HG03039 (cell line): Measurements from ENCODE around the gene SCCPDH.
"Not testable (repeated sequence)": the region's sequence is repeated elsewhere in the genome, so short reads cannot be mapped to it uniquely, and the experiment has no call there.

Experiments
- ATAC-seq: cut with Tn5 transposase; IDR thresholded peaks from one replicate; pipeline ENCODE4 v1.9.1; 2021; ENCODE audit warnings: mild to moderate bottlenecking, moderate library complexity; ENCODE audit not compliant: unreplicated experiment

Gene SCCPDH

DNA sequence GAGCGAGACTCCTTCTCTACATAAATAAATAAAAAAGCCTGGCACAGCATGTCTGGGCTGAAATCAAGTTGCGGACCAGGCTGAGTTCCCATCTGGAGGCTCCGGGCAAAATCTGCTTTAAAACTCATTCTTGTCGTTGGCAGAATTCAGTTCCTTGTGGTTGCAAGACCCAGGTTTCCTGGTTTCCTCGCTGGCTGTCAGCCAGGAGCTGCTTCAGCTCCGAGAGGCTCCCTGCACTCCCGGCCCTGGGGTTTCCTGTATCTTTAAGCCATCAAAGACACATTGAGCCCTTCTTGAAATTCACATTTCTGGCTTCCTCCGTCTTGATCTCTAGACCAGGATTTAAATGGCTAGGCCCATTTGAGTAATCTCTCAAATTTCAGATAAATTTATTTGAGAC, 20.6 kb upstream of the SCCPDH start:
- ATAC-seq, result no peak

DNA sequence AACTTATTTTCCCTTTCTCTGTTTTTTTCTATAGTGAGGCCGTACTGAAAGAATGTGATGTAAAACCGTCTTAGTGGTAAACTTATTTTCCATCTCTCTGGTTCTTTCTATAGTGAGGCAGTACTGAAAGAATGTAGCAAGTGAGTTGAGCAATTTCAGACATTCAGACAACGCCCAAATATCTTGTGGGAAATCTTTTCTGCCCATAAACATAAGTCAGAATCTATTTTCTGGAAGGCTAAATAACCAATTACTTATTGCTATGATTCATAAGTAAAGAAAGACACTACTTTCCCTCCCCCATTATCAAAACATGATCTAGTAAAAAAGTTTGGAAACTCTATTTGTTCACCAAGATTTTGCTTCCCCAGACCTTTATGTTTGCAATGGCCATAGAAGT, 18.8 kb upstream of the SCCPDH start:
- no peak for ATAC-seq

DNA sequence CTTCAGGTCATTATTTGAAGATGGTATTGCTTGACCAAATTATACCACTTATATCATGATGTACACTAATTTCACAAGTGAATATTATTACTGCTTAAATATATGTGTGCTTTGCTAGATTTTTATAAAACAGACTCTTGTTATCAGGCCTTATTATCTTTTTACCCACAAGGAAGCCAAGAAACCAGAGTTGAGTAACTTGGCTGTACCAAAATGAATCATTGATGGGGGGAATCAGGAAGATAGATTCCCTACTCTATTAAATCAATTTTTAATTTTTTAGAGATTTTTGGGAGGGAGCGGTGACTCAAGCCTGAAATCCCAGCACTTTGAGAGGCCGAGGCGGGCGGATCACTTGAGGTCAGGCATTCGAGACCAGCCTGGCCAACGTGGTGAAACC, 16.0 kb upstream of the SCCPDH start:
- no peak for ATAC-seq

DNA sequence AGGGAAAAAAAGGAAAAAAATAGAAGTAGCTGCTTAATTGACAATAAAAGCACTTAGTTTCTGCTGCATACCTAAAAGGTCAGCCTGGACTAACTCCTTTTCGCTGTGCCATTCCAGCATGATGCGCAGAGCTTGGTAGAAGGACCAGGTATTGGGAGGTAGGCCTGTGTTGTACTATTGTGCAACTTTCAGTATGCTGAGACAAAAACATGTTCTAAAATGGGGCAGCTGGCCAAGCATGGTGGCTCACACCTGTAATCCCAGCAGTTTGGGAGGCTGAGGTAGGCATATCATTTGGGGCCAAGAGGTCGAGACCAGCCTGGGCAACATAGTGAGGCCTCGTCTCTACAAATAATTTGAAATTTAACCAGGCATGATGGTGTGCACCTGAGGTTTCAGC, 15.0 kb upstream of the SCCPDH start:
- ATAC-seq, result no peak

DNA sequence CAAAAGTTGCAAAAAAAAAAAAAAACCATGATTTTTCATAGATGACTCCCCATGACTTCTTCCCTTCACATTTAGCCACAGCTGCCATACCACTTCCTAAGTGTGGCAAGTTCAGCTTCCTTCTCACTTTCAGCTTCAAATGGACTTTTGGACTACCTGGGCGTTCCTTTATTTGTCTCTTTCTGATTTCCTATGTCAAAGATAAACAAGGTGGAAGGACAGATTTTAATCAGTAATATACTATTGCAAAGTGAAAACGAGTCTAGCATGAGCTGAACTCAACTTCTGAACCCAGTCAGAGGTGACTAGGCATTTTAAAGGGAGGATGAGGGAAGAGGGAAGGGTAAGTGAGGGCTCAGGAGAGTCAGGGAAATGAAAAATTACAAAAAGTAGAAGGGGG, 14.4 kb upstream of the SCCPDH start:
- no peak for ATAC-seq

DNA sequence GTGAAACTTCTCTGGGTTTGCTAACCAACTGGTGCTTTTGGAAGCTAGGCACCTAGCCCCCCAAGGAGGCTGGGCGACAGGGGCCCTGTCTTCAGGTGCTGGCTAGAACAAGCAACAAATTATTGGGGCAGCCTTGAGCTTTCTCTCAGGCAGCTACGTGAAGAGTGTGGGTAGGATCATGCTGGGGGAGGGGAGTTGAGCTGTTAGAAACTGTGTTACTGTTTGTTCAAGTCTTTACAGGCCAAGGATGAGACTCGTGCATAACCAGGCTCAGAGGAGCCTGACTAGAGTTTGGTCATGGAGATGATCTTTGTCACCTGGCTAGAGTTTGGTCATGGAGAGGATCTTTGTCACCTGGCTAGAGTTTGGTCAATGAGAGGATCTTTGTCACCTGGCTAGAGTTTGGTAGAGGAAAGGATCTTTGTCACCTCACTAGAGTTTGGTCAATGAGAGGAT, 12.6 kb upstream of the SCCPDH start:
- ATAC-seq, result no peak

DNA sequence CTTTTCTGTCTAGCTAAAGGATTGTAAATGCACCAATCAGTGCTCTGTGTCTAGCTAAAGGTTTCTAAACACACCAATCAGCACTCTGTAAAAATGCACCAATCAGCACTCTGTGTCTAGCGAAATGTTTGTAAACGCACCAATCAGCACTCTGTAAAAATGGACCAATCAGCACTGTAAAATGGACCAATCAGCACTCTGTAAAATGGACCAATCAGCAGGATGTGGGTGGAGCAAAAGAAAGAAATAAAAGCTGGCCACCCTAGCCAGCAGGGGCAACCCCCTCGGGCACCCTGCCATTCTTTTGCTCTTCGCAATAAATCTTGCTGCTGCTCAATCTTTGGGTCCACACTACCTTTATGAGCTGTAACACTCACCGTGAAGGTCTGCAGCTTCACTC, 11.8 kb upstream of the SCCPDH start:
- ATAC-seq, result not testable (repeated sequence)

DNA sequence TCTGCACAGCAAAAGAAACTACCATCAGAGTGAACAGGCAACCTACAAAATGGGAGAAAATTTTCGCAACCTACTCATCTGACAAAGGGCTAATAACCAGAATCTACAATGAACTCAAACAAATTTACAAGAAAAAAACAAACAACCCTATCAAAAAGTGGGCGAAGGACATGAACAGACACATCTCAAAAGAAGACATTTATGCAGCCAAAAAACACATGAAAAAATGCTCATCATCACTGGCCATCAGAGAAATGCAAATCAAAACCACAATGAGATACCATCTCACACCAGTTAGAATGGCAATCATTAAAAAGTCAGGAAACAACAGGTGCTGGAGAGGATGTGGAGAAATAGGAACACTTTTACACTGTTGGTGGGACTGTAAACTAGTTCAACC, 4.8 kb upstream of the SCCPDH start:
- not testable (repeated sequence) for ATAC-seq

DNA sequence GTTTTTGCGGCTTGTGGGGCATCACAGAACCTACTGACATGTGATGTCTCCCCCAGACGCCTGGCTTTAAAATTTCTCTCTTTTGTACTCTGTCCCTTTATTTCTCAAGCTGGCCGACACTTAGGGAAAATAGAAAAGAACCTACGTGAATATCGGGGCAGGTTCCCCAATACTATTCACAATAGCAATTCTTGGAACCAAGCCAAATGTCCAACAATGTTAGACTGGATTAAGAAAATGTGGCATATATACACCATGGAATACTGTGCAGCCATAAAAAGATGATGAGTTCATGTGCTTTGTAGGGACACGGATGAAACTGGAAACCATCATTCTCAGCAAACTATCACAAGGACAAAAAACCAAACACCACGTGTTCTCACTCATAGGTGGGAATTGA, 3.4 kb upstream of the SCCPDH start:
- ATAC-seq, result not testable (repeated sequence)

DNA sequence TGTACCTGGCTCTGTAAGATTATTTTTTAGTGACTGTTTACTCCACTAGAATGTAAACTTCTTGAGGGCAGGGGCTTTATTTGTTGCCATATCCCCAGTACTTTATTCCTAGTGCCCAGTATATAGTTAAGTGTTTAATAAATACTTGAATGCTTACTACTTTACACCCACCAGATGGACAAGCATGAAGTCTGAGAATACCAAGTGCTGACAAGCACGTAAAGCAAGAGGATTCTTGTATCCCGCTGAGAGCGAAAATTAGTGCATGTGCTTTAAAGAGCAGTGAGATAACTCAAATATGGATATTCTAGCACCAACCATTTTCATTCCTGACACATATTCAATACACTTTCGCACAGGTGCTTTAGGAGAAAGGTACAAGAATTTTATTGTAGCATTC, 1.5 kb upstream of the SCCPDH start:
- no peak for ATAC-seq

DNA sequence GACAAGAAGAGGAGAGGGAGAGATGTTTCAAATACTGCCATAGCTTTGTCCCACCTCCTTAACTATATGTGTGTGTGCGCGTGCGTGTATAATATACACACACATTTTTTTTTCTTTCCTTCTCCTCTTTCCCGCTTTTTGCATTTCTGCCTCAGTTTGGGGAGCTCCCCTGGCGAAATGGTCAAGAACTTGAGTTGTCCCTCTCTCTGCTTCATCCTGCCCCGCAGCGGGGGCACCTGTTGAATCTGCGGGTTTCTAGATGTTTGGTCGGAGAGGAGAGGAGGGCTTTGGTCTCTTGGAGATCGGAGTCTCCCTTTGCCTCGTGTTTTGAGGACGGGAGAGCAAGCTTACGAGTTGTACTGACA, 504 bp downstream of the SCCPDH start:
- no peak for ATAC-seq

DNA sequence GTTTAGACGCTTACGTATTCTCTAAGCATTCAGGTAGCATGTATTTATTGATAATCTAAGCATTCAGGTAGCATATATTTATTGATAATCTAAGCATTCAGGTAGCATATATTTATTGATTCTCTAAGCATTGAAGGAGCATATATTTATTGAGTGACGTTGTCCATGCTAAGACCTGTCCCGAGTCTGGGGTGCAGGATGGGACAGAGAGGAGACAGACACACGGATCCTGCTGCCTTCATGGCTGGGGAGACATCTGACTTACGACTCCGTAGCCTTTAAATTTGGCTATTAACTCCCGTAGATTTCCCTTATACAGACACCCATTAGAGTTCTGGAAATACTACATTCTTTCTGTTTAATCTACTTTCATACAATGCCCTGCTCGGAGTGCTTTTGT, 982 bp downstream of the SCCPDH start:
- no peak for ATAC-seq

DNA sequence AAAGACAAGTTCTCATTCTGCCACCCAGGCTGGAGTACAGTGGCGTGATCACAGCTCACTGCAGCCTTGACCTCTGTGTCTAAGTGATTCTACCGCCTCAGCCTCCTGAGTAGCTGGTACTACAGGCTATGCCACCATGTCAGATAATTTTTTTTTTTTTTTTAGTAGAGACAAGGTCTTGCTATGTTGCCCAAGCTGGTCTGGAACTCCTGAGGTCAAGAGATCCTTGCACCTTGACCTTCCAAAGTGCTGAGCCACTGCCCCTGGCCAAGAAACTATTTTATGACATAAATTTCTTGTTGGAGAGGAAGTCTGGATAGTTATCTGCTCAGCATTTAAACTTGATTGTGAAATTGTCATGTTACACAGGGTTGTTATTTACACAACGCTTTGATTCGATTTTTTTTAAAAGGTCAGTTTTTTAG, 2.1 kb downstream of the SCCPDH start:
- ATAC-seq, result no peak

DNA sequence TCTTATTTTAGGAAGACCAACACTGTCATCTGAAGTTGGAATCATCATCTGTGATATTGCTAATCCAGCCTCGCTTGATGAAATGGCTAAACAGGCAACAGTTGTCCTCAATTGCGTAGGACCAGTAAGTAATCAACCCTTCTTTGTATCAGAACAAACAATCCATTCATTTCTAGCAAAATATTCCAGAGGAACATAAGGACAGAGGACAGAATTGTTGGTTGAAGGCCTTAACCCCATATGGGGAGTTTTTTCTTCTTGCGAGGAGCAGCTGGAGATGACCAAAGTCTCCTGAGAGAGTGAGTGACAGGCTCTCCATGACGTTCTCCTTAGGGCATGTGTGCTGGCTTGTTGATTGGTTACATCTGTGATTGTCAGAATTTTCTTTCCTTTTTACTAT, 2.7 kb downstream of the SCCPDH start:
- ATAC-seq, result no peak

DNA sequence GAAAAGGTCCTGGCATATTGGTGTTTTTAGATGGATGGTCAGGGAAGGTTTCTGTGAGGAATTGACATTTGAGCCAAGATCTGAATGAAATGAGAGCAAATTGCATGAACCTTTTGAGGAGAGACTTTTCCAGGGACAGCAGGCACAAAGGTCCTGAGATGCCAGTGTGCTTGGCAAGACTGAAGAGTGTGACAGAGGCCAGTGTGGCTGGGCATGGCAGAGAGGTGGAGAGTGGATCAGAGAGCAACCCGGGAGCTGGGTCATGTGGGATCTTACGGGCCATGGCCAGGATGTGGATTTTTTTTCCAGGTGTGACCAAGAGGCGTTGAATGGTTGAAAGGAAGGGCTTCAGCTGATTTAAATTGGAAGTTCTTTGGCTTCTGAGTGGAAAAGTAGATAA, 3.4 kb downstream of the SCCPDH start:
- no peak for ATAC-seq

DNA sequence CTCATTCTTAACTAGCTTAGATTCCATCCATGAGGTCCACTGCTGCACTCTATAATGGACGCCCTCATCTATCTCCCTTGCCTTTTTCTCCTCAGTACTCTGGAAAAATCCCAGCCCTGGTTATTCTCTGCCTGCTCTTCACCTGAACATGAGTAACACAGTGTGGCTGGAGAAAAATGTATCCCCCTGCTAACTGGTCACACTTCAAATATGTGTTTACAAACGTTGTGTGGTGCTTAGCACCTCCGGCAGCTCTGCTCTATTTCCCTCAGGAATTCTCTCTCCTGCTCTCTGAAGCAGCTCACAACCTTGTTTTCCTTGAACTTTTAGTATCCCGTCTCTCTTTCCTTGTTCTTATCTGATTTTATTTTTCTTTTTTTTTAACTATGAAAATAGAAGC, 4.1 kb downstream of the SCCPDH start:
- no peak for ATAC-seq

DNA sequence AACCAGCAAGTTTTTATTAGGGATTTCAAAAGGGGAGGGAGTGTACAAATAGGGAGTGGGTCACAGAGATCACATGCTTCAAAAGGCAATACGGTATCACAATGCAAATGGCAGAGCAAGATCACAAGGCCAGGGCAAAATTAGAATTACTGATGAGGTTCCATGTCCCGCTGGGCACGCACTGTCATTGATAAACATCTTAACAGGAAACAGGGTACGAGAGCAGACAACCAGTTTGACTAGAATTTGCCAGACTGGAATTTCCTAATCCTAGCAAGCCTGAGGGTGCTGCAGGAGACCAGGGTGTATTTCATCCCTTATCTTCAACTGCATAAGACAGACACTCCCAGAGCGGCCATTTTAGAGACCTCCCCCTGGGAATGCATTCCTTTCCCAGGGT, 4.8 kb downstream of the SCCPDH start:
- ATAC-seq, result not testable (repeated sequence)

DNA sequence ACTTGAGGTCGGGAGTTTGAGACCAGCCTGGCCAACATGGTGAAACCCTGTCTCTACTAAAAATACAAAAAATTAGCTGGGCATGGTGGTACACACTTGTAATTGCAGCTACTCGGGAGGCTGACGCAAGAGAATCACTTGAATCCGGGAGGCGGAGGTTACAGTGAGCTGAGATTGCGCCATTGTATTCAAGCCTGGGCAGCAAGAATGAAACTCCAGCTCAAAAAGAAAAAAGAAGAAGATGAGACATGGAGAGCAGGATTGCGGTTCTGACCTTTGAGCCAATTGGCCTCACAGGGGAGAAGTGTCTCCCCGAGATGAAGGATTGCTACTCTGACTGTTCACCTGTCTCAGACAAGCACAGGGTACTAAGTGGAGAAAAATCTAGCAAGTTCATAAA, 6.6 kb downstream of the SCCPDH start:
- no peak for ATAC-seq

DNA sequence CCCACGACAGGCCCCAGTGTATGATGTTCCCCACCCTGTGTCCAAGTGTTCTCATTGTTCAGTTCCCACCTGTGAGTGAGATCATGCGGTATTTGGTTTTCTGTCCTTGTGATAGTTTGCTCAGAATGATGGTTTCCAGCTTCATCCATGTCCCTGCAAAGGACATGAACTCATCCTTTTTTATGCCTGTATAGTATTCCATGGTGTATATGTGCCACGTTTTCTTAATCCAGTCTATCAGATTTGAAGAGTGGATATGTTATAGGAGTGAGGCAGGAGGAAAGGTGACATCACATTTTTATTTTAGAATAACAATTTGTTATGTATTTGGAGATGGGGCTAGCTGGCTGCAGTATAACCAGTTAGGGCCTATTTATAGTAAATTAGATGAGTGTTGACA, 7.7 kb downstream of the SCCPDH start:
- ATAC-seq, result not testable (repeated sequence)

DNA sequence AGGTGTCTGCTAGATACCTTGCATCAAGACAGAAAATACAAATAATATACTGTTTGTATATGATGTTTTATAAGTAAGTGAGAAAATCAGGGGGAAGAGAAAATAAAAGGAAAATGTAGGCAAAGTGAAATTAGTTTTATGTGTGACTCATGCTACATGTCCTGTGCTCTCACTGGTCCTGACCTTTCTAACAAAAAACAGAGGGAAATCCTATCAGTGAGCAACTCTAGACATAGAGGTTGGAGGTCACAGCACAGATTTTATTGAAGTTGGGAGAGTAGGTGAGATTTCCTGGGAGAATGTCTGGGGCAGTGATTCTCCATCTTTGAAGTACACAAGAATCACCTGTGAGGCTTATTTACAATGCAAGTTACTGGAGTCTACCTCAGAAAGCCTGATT, 9.5 kb downstream of the SCCPDH start:
- no peak for ATAC-seq

DNA sequence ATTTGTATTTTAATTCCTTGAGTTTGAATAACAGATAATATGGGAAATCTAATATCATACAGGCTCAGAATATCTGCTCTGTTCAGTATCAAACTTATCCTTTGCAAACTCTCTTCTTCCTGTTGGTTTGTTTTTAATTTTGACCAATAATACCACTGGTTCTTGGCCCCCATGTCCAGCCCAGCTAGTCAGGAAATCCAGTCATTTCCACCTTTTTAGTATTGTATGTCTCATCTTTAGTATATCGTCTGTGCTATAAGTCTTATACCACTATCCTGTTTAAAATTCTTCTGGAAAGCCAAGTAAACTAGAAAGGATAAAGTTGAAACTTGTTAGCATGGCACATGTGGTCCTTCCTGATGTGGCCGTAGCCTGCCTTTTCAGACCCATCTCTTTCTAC, 10.7 kb downstream of the SCCPDH start:
- no peak for ATAC-seq

DNA sequence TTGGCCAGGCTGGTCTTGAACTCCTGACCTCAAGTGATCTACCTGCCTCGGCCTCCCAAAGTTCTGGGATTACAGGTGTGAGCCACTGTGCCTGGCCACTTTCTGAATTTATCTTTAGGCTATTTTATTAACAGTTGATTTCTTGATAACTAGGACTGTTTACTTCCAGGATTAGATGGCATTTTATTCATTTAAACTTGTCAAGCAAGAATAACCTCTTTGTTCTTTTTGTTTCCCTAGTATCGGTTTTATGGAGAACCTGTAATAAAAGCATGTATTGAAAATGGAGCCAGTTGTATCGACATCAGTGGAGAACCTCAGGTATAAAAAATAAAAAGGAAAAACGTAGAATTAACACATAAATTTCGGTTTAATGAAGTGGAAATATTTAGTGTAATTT, 11.5 kb downstream of the SCCPDH start:
- ATAC-seq, result no peak

DNA sequence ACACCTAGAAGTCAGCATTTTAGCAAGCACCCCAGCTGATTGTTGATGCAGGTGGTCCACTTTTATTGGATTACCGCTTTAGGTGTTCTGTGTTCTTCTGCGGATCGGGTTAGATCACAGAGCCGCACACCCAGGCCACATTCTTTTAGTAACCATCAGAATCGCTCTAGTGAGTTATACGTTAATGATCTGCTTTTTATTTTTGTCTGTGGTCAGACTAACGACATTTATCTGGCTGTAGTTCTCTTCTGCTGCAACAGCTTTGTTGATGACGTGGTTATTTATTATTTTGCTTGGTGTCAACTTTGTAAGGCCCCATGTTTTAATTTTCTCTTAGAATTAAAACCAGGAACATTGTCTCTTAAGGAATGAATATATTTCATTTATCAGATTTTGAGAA, 18.2 kb downstream of the SCCPDH start:
- no peak for ATAC-seq

DNA sequence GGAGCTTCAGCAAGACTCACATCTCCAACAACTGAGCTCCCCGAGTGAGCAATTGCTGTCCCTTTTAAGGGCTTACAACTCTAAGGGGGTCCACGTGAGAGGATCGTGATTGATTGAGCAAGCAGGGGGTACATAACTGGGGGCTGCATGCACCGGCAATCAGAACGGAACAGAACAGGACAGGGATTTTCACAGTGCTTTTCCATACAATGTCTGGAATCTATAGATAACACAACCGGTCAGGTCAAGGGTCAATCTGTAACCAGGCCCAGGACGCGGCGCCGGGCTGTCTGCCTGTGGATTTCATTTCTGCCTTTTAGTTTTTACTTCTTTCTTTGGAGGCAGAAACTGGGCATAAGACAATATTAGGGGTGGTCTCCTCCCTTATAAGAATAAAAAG, 21.9 kb downstream of the SCCPDH start:
- ATAC-seq, result not testable (repeated sequence)
